GM21717 (cell line): ENCODE data around the gene SNN.

Experiments
- ATAC-seq: cut with Tn5 transposase; IDR thresholded peaks from one replicate; pipeline ENCODE4 v1.9.1; 2021; ENCODE audit warnings: mild to moderate bottlenecking, moderate library complexity; ENCODE audit not compliant: unreplicated experiment

SNN gene

GRCh38 chr16:11677959-11678881, 10.0 kb downstream of the SNN start:
- no peak for ATAC-seq

GRCh38 chr16:11679250-11679649, 11.0 kb downstream of the SNN start:
- no peak for ATAC-seq

GRCh38 chr16:11679941-11680911, 12.0 kb downstream of the SNN start:
- no peak for ATAC-seq

GRCh38 chr16:11681556-11681955, 13.3 kb downstream of the SNN start:
- no peak for ATAC-seq

- ATAC-seq, result no peak
Measured at GRCh38 chr16:11681976-11682654, 13.9 kb downstream of the SNN start.

- ATAC-seq, result no peak
Measured at GRCh38 chr16:11682655-11683096, 14.4 kb downstream of the SNN start.

- ATAC-seq, result no peak
Measured at GRCh38 chr16:11683145-11683544, 14.9 kb downstream of the SNN start.

GRCh38 chr16:11684231-11685025, 16.2 kb downstream of the SNN start:
- no peak for ATAC-seq

- no peak for ATAC-seq
Measured at GRCh38 chr16:11685844-11686618, 17.8 kb downstream of the SNN start.

- ATAC-seq, result no peak
Measured at GRCh38 chr16:11686713-11687380, 18.6 kb downstream of the SNN start.

GRCh38 chr16:11687601-11688519, 19.6 kb downstream of the SNN start:
- no peak for ATAC-seq

GRCh38 chr16:11688520-11688886, 20.2 kb downstream of the SNN start:
- ATAC-seq, result no peak

- peak; percentile 51 for ATAC-seq
Measured at GRCh38 chr16:11689031-11689840, 21.0 kb downstream of the SNN start.

GRCh38 chr16:11691235-11691634, 23.0 kb downstream of the SNN start:
- ATAC-seq, result no peak

- ATAC-seq, result no peak
Measured at GRCh38 chr16:11691771-11692170, 23.5 kb downstream of the SNN start.

- ATAC-seq, result no peak
Measured at GRCh38 chr16:11692171-11692570, 23.9 kb downstream of the SNN start.

GRCh38 chr16:11692651-11693050, 24.4 kb downstream of the SNN start:
- no peak for ATAC-seq
